ENCODE measurements around the gene PPP2R2C.

DNA sequence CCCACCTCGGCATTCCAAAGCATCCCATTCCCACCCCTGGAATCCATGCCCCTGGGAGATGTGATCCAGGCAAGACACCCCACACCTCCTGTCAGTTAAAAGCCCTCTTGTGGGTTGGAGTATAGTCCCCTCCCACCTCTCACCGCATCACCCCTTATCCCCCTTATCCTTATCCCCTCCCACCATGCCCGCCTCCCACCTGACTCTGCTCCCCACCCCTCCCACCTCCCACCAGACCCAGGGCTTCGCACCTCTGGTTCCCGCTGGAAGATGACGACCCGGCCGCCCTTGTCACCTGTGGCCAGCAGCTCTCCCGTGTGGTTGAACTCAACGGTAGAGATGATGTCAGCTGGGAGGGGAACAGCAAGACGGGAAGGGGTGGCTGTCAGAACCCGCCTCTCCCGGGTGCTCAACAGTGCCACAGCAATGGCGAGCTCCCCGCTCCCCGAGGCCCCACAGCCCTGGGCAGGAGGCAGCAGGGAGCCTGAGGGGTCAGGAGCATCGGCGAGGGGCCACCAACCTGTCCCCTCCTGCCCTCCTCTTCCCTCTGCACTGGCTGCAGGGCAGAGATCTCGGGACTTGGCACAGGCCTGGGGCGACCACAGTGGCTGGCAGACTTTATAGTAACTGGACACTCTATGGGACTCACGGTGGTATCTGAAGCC lies 91.5 kb downstream of the PPP2R2C start:
- TF ChIP-seq, protein P1, sequence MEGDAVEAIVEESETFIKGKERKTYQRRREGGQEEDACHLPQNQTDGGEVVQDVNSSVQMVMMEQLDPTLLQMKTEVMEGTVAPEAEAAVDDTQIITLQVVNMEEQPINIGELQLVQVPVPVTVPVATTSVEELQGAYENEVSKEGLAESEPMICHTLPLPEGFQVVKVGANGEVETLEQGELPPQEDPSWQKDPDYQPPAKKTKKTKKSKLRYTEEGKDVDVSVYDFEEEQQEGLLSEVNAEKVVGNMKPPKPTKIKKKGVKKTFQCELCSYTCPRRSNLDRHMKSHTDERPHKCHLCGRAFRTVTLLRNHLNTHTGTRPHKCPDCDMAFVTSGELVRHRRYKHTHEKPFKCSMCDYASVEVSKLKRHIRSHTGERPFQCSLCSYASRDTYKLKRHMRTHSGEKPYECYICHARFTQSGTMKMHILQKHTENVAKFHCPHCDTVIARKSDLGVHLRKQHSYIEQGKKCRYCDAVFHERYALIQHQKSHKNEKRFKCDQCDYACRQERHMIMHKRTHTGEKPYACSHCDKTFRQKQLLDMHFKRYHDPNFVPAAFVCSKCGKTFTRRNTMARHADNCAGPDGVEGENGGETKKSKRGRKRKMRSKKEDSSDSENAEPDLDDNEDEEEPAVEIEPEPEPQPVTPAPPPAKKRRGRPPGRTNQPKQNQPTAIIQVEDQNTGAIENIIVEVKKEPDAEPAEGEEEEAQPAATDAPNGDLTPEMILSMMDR (IDR thresholded peaks at IDR 0.05), result no peak
- TF ChIP-seq POLR2A (IDR thresholded peaks at IDR 0.05) (no peak), POLR2AphosphoS5 (IDR thresholded peaks at IDR 0.05) (no peak)

All from prostate gland (tissue), 2 donors.